ENCODE results near the gene FIG4. TPM values are rescaled to one million over a fixed set of nuclear protein-coding genes. Genes with fewer than 3 reads are reported as not detected.

Gene FIG4
- total RNA-seq, 1 donor from 2014 or later = 11.7 TPM

Other genes with a start within 250 kb of the FIG4 start
- gene MICAL1, start 235.5 kb upstream of the FIG4 start, total RNA-seq = 170 and 187 TPM in 2 replicates
- gene ZBTB24, start 208.1 kb upstream of the FIG4 start, total RNA-seq = 9.6 and 9.8 TPM in 2 replicates
- 10.4 and 13.0 TPM in 2 replicates for gene AK9, start 94 bp upstream of the FIG4 start, total RNA-seq